Transverse colon (tissue), 4 donors: ENCODE measurements around the gene LBX1. TPM values are rescaled to one million over a fixed set of nuclear protein-coding genes. Genes with fewer than 3 reads are reported as not detected.

Source experiments
- total RNA-seq, 4 donors: library from RNA; depleted of rRNA; stranded (reverse); fragments of >200 nt; gene quantifications; one replicate each; pipeline ENCODE4 v1.1.0, GENCODE V29; 2016

The LBX1 gene
- total RNA-seq, 4 donors from 2014 or later = not detected

Other genes starting within 250 kb of the LBX1 start
- 100 to 1,000 TPM in 1 of 4 donors, 10 to 100 TPM in 3; 32.5 to 104 (median 77.1) TPM for gene MRPL43, start 242.0 kb downstream of the LBX1 start, total RNA-seq
- 10 to 100 TPM in 1 of 4 donors, 1 to 10 TPM in 3; 1.1 to 12.7 (median 3.3) TPM for gene TWNK, start 241.9 kb downstream of the LBX1 start, total RNA-seq
- 10 to 100 TPM; 41.8 to 86.8 (median 56.6) TPM for gene LZTS2, start 229.7 kb downstream of the LBX1 start, total RNA-seq
- gene PDZD7, start 198.3 kb downstream of the LBX1 start, total RNA-seq = 1 to 10 TPM in 1 of 4 donors, under 1 TPM in 2, not detected in 1; 0.27 to 2.0 (median 0.64) TPM
- 100 to 1,000 TPM in 1 of 4 donors, 10 to 100 TPM in 3; 47.8 to 442 (median 53.1) TPM for gene SFXN3, start 198.2 kb downstream of the LBX1 start, total RNA-seq
- 10 to 100 TPM in 2 of 4 donors, 1 to 10 TPM in 2; 3.8 to 18.8 (median 10.0) TPM for gene KAZALD1, start 167.5 kb downstream of the LBX1 start, total RNA-seq
- under 1 TPM in 2 of 4 donors, not detected in 2; 0.14 to 0.60 TPM for gene TLX1, start 98.2 kb downstream of the LBX1 start, total RNA-seq
- 100 to 1,000 TPM in 1 of 4 donors, 10 to 100 TPM in 2, 1 to 10 TPM in 1; 8.6 to 195 (median 32.0) TPM for gene BTRC, start 124.7 kb upstream of the LBX1 start, total RNA-seq